ENCODE data around the gene PPP1R8. TPM values are rescaled to one million over a fixed set of nuclear protein-coding genes. Genes with fewer than 3 reads are reported as not detected.

PPP1R8 gene
- total RNA-seq, 3 donors from 2014 or later, result 36.1 to 43.5 (median 37.9) TPM

GRCh38 chr1:27862671-27863537 lies 32.3 kb downstream of the PPP1R8 start:
- peak overlapping the region in 1 of 3 donors; percentile 3 for H3K4me3 ChIP-seq
- intact Hi-C loops (cut with DNase I; ENCODE audit: low total_unique reads), result no loop called here
- no peaks in the 10 kb centered on the region for H3K36me3 ChIP-seq
- DNase-seq (ENCODE audit: low spot score in 2 of 2), result peak in 1 of 2 donors; percentile 41
- no peaks in the 10 kb centered on the region for H3K27me3 ChIP-seq
- H3K4me1 ChIP-seq, result no peaks in the 10 kb centered on the region
- H3K27ac ChIP-seq, result peak overlapping the region; percentile 48 to 74
- TF ChIP-seq POLR2A (IDR thresholded peaks at IDR 0.05), result no peak
- TF ChIP-seq POLR2AphosphoS5 (IDR thresholded peaks at IDR 0.05), result peak; percentile 19 to 62 (median 37)
- no peaks in the 10 kb centered on the region for H3K9me3 ChIP-seq

- Histone ChIP-seq H3K4me1 (no peaks in the 10 kb centered on the region), H3K9me3 (no peaks in the 10 kb centered on the region), H3K27ac (peak overlapping the region in 1 of 2 donors; percentile 48), H3K4me3 (no peak overlapping the region), H3K36me3 (no peaks in the 10 kb centered on the region), H3K27me3 (no peaks in the 10 kb centered on the region)
- no peak for TF ChIP-seq CTCF (IDR thresholded peaks at IDR 0.05)
- TF ChIP-seq POLR2A (IDR thresholded peaks at IDR 0.05), result no peak
- no peak for TF ChIP-seq POLR2AphosphoS5 (IDR thresholded peaks at IDR 0.05)
- DNase-seq (ENCODE audit: low spot score in 2 of 2), result no peak
- intact Hi-C loops (cut with DNase I; ENCODE audit: low total_unique reads), result no loop called here
These were observed 32.9 kb downstream of the PPP1R8 start for GRCh38 chr1:27863538-27863915.

- intact Hi-C loops (cut with DNase I; ENCODE audit: low total_unique reads), result no loop called here
- TF ChIP-seq POLR2A (IDR thresholded peaks at IDR 0.05) (no peak), CTCF (IDR thresholded peaks at IDR 0.05) (no peak), POLR2AphosphoS5 (IDR thresholded peaks at IDR 0.05) (no peak)
- Histone ChIP-seq H3K36me3 (no peaks in the 10 kb centered on the region), H3K27ac (peak overlapping the region in 1 of 2 donors; percentile 52), H3K4me3 (no peak overlapping the region), H3K27me3 (no peaks in the 10 kb centered on the region), H3K4me1 (no peaks in the 10 kb centered on the region), H3K9me3 (no peaks in the 10 kb centered on the region)
- DNase-seq (ENCODE audit: low spot score in 2 of 2), result no peak
These were observed 33.8 kb downstream of the PPP1R8 start for GRCh38 chr1:27864264-27864895.

- intact Hi-C loops (cut with DNase I; ENCODE audit: low total_unique reads), result no loop called here
- Histone ChIP-seq H3K4me1 (no peaks in the 10 kb centered on the region), H3K27ac (no peak overlapping the region), H3K36me3 (no peaks in the 10 kb centered on the region), H3K4me3 (no peak overlapping the region), H3K9me3 (no peaks in the 10 kb centered on the region), H3K27me3 (no peaks in the 10 kb centered on the region)
- no peak for DNase-seq (ENCODE audit: low spot score in 2 of 2)
- TF ChIP-seq POLR2AphosphoS5 (IDR thresholded peaks at IDR 0.05) (no peak), POLR2A (IDR thresholded peaks at IDR 0.05) (no peak), CTCF (IDR thresholded peaks at IDR 0.05) (no peak)
These were observed 35.2 kb downstream of the PPP1R8 start for GRCh38 chr1:27865821-27866220.

GRCh38 chr1:27868556-27868931 lies 38.0 kb downstream of the PPP1R8 start:
- no peak overlapping the region for H3K4me3 ChIP-seq
- no peaks in the 10 kb centered on the region for H3K27me3 ChIP-seq
- H3K36me3 ChIP-seq, result no peaks in the 10 kb centered on the region
- DNase-seq (ENCODE audit: low spot score in 2 of 2), result no peak
- TF ChIP-seq POLR2A (IDR thresholded peaks at IDR 0.05) (no peak), POLR2AphosphoS5 (IDR thresholded peaks at IDR 0.05) (no peak), CTCF (IDR thresholded peaks at IDR 0.05) (no peak)
- H3K4me1 ChIP-seq, result no peaks in the 10 kb centered on the region
- peak overlapping the region in 1 of 2 donors; percentile 10 for H3K27ac ChIP-seq
- intact Hi-C loops (cut with DNase I; ENCODE audit: low total_unique reads), result no loop called here
- H3K9me3 ChIP-seq, result no peaks in the 10 kb centered on the region

All from breast epithelium (tissue), 4 donors.